Measurements from ENCODE around the gene B4GALNT3.
"Not testable (repeated sequence)": the region's sequence is repeated elsewhere in the genome, so short reads cannot be mapped to it uniquely, and the experiment has no call there.

B4GALNT3 gene

GRCh38 chr12:459430-460258 lies at the start of gene B4GALNT3:
Gene B4GALNT3, plus strand, starts transcription at chr12:459939. Its CDS starts 438 bp downstream, at chr12:460377.
- DNase-seq = peak; percentile 63 to 67

GRCh38 chr12:414859-415258 lies 44.9 kb upstream of the B4GALNT3 start:
- DNase-seq = no peak

- DNase-seq = no peak
These were observed 41.3 kb upstream of the B4GALNT3 start for GRCh38 chr12:418432-418831.

GRCh38 chr12:422526-422925 lies 37.2 kb upstream of the B4GALNT3 start:
- no peak for DNase-seq

- DNase-seq = not testable (repeated sequence)
These were observed 24.0 kb upstream of the B4GALNT3 start for GRCh38 chr12:435737-436136.

- peak; percentile 40 to 61 for DNase-seq
These were observed 17.4 kb upstream of the B4GALNT3 start for GRCh38 chr12:442235-442884.

- no peak for DNase-seq
These were observed 12.6 kb upstream of the B4GALNT3 start for GRCh38 chr12:447141-447540.

- DNase-seq = no peak
These were observed 10.5 kb upstream of the B4GALNT3 start for GRCh38 chr12:449203-449602.

- DNase-seq = no peak
These were observed 9.3 kb upstream of the B4GALNT3 start for GRCh38 chr12:450438-450837.

GRCh38 chr12:452667-453210 lies 7.0 kb upstream of the B4GALNT3 start:
- DNase-seq = no peak

GRCh38 chr12:454833-455232 lies 4.9 kb upstream of the B4GALNT3 start:
- DNase-seq = no peak

- DNase-seq = no peak
These were observed 3.9 kb upstream of the B4GALNT3 start for GRCh38 chr12:455821-456220.

- DNase-seq = no peak
These were observed 2.1 kb upstream of the B4GALNT3 start for GRCh38 chr12:457676-458075.

GRCh38 chr12:459050-459429 lies 699 bp upstream of the B4GALNT3 start:
- no peak for DNase-seq

- peak in 1 of 2 experiments; percentile 47 for DNase-seq
These were observed 807 bp downstream of the B4GALNT3 start for GRCh38 chr12:460261-461230.

GRCh38 chr12:461425-461824 lies 1.7 kb downstream of the B4GALNT3 start:
- no peak for DNase-seq

GRCh38 chr12:462936-463705 lies 3.4 kb downstream of the B4GALNT3 start:
- peak; percentile 34 to 60 for DNase-seq

GRCh38 chr12:464484-465267 lies 4.9 kb downstream of the B4GALNT3 start:
- DNase-seq = no peak

- DNase-seq = no peak
These were observed 6.3 kb downstream of the B4GALNT3 start for GRCh38 chr12:466039-466438.

GRCh38 chr12:466762-467161 lies 7.0 kb downstream of the B4GALNT3 start:
- no peak for DNase-seq

- no peak for DNase-seq
These were observed 7.9 kb downstream of the B4GALNT3 start for GRCh38 chr12:467591-467990.
